Measurements from ENCODE around the gene NR0B1. TPM values are rescaled to one million over a fixed set of nuclear protein-coding genes. Genes with fewer than 3 reads are reported as not detected.

Gene NR0B1
- 15.9 to 29.0 TPM (median 19.5 TPM) in 5 replicates for total RNA-seq (2022; extraction: Qiagen RNA extraction)

GRCh38 chrX:30309139-30309571 is at the start of gene NR0B1:
Gene NR0B1, minus strand, starts transcription at chrX:30309390. Its CDS starts 27 bp downstream, at chrX:30309363.

Other genes with a start within 250 kb of the NR0B1 start
- not detected in 5 replicates for gene MAGEB2, start 93.8 kb downstream of the NR0B1 start, total RNA-seq (2022; extraction: Qiagen RNA extraction)
- not detected in 5 replicates for gene MAGEB3, start 78.7 kb downstream of the NR0B1 start, total RNA-seq (2022; extraction: Qiagen RNA extraction)
- not detected in 5 replicates for gene MAGEB4, start 67.4 kb downstream of the NR0B1 start, total RNA-seq (2022; extraction: Qiagen RNA extraction)
- gene MAGEB1, start 62.2 kb downstream of the NR0B1 start, total RNA-seq (2022; extraction: Qiagen RNA extraction), result not detected in 5 replicates